HFFc6 (cell line): ENCODE results near the gene NUP85. TPM values are rescaled to one million over a fixed set of nuclear protein-coding genes. Genes with fewer than 3 reads are reported as not detected.

Source experiments
- DNase-seq: peaks from one replicate; pipeline ENCODE4 v3.0.0-alpha.2; 2018
- H3K27ac Mint-ChIP-seq: 2 replicates; pipeline ENCODE4 v1.8.0; 2020; ENCODE audit warnings: mild to moderate bottlenecking, mixed read lengths
- H3K27me3 Mint-ChIP-seq: 2 replicates; pipeline ENCODE4 v1.8.0; 2021; ENCODE audit warnings: mild to moderate bottlenecking, moderate library complexity, mixed read lengths; ENCODE audit not compliant: insufficient read depth
- H3K36me3 Mint-ChIP-seq: 2 replicates; pipeline ENCODE4 v1.8.0; 2021; ENCODE audit warnings: low read depth, mixed read lengths
- H3K4me1 Mint-ChIP-seq: 2 replicates; pipeline ENCODE4 v1.8.0; 2020; ENCODE audit warnings: low read depth, mixed read lengths
- H3K4me3 Mint-ChIP-seq: 2 replicates; pipeline ENCODE4 v1.8.0; 2020; ENCODE audit warnings: mild to moderate bottlenecking, moderate library complexity, mixed read lengths
- H3K9me3 Mint-ChIP-seq: 2 replicates; pipeline ENCODE4 v1.8.0; 2020; ENCODE audit warnings: mild to moderate bottlenecking, mixed read lengths
- total RNA-seq, 6 experiments: library from RNA; stranded (reverse); fragmentation: NEBNext Ultra II Directional; extraction: Animal tissue kit (Norgen Biotek cat#: 25700); gene quantifications; 2 replicates in 1 of 6; 3 replicates in 5 of 6; pipeline ENCODE4 v1.2.3, GENCODE V29; 2021
- TF ChIP-seq, protein P1 (sequence below): fragments of 200-600 bp; sonication (generic); IDR thresholded peaks from 2 replicates; pipeline ENCODE4 v1.5.0; 2021; ENCODE audit warnings: antibody characterized with exemption, mild to moderate bottlenecking

NUP85 gene
- total RNA-seq, 6 experiments from 2014 or later: 38.0 to 47.8 (median 43.1) TPM

DNA sequence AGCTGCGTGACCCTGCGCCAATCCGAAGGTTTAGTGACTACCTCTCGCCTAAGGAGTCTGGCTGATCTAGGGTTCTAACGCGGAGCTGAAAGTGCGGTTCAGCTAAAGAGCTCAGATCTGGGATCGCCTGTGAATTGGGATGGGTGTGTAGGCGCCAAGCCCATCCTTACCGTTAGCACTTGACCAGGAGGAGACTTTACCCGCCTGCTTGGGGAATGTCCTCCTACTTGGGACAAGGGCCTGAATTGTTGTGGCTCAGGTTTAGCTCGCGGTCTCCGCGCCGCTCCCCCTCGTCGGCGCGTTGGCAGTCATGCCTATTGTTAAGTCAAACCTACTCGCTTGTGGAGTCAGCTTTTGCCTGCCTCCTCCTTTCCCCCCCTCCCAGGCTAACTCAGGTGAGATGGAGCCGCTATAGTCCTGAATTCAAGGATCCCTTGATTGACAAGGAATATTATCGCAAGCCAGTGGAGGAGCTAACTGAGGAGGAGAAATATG lies 56.7 kb downstream of the NUP85 start:
- Mint-ChIP-seq H3K27ac (peak overlapping the region; percentile 100), H3K4me1 (peaks cover 49% of the 10 kb centered on the region), H3K36me3 (peaks cover 13% of the 10 kb centered on the region), H3K4me3 (peak overlapping the region; percentile 100), H3K27me3 (no peaks in the 10 kb centered on the region; the same call in 1 of the 2 replicates), H3K9me3 (no peaks in the 10 kb centered on the region)
- TF ChIP-seq, protein P1, sequence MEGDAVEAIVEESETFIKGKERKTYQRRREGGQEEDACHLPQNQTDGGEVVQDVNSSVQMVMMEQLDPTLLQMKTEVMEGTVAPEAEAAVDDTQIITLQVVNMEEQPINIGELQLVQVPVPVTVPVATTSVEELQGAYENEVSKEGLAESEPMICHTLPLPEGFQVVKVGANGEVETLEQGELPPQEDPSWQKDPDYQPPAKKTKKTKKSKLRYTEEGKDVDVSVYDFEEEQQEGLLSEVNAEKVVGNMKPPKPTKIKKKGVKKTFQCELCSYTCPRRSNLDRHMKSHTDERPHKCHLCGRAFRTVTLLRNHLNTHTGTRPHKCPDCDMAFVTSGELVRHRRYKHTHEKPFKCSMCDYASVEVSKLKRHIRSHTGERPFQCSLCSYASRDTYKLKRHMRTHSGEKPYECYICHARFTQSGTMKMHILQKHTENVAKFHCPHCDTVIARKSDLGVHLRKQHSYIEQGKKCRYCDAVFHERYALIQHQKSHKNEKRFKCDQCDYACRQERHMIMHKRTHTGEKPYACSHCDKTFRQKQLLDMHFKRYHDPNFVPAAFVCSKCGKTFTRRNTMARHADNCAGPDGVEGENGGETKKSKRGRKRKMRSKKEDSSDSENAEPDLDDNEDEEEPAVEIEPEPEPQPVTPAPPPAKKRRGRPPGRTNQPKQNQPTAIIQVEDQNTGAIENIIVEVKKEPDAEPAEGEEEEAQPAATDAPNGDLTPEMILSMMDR: no peak
- DNase-seq: no peak

DNA sequence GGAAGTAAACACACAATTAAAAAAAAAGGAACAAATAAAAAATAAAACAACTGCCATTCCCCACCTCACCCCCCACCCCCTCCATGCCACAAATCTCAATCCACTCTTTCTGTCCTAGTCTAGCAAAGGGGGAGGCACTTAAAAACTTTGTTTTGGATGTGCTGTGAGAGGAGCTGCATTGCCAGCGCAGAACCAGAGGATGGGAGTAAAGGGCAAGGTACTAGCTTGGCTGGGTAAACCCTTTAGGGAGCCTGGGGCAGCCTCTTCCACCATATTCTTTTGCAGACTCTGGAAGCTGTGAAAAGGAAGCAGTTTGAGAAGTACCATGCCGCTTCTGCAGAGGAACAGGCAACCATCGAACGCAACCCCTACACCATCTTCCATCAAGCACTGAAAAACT lies 57.6 kb downstream of the NUP85 start:
- H3K9me3 Mint-ChIP-seq: no peaks in the 10 kb centered on the region
- peaks cover 40% of the 10 kb centered on the region for H3K4me1 Mint-ChIP-seq
- no peak overlapping the region for H3K27ac Mint-ChIP-seq
- peaks cover 13% of the 10 kb centered on the region for H3K36me3 Mint-ChIP-seq
- peak overlapping the region; percentile 100 for H3K4me3 Mint-ChIP-seq
- TF ChIP-seq, protein P1: no peak
- DNase-seq: no peak
- no peaks in the 10 kb centered on the region; the same call in 1 of the 2 replicates for H3K27me3 Mint-ChIP-seq

DNA sequence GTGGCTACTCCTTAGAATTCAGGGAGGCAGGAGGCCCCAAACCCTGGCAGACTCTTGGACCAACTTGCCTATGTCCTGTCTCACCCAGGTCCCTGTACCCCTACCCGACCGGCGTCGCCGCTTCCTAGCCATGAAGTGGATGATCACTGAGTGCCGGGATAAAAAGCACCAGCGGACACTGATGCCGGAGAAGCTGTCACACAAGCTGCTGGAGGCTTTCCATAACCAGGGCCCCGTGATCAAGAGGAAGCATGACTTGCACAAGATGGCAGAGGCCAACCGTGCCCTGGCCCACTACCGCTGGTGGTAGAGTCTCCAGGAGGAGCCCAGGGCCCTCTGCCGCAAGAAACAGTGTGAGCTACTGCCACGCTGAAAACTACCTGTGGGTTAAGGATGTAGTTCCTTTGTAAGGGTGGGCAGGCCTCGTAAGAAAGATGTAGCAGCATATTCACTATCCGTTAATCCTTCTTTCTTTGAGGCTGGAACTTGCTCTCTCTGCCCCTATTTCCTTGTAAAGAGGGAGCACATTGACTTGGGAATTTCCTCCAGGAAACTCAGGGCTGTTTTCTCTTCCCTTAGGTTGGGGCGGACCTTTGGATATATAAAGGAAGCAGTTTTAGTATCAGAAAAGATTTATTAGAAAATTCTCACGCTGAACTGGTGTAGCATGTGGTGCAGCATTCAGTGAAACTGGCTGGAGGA lies 60.3 kb downstream of the NUP85 start:
- DNase-seq: no peak
- H3K4me1 Mint-ChIP-seq: peaks cover 26% of the 10 kb centered on the region
- H3K36me3 Mint-ChIP-seq: peaks cover 13% of the 10 kb centered on the region
- TF ChIP-seq, protein P1: no peak
- no peak overlapping the region for H3K27ac Mint-ChIP-seq
- H3K9me3 Mint-ChIP-seq: no peaks in the 10 kb centered on the region
- no peaks in the 10 kb centered on the region; the same call in 1 of the 2 replicates for H3K27me3 Mint-ChIP-seq
- H3K4me3 Mint-ChIP-seq: no peak overlapping the region

DNA sequence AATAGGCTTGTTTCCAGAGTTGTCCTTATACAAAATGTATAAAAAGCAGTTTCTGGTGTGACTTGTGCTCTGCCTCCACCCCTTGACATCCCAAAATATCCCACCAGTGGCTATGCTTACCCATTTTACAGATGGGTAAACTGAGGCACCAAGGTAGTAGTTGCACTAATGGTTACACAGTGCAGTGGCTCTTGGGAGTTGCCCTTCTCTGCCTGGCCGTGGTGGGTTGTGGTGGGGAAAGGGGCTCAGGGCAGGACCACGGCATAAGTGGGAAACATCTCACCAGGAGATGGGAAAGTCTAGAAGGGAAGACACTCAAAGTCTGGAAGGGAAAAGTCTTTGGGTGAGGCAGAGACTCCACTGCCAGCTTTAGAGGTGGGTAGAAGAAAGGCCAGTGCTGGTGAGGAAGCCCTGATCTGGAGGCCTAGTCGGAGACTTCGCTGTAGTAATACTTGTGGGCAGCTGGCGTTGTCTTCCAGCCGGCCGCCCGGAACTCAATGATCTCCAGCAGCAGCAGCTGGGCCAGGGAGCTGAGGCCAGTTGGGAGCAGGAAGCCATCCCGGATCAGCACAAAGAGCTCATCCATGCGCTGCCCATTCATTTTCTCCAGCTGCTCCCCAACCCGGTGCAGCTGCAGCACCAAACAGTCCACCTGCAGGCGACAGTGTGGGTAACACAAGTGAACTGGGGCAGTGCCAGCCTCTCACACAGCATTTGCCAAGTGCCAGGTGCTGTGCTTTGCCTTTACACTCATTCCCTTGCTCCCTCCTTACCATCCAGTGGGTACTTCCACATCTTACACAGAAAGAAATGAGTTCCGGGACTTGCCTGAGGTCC lies 61.1 kb downstream of the NUP85 start:
- TF ChIP-seq, protein P1: no peak
- peaks cover 13% of the 10 kb centered on the region for H3K36me3 Mint-ChIP-seq
- H3K4me1 Mint-ChIP-seq: peaks cover 25% of the 10 kb centered on the region
- no peak for DNase-seq
- H3K4me3 Mint-ChIP-seq: no peak overlapping the region
- H3K27me3 Mint-ChIP-seq: no peaks in the 10 kb centered on the region
- H3K9me3 Mint-ChIP-seq: no peaks in the 10 kb centered on the region
- no peak overlapping the region for H3K27ac Mint-ChIP-seq

DNA sequence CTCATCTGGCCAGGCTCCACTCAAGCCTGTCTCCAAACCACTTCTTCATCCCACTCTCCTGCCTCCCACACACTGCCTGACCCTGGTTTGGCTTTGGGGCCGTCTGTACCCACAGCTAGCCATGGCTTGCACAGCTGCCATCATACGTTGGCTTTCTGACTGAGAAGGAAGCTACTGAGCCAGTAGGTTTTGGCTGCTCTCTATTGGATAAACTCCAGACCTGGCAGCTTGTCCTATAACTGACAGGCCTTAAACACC lies 61.6 kb downstream of the NUP85 start:
- H3K27me3 Mint-ChIP-seq: no peaks in the 10 kb centered on the region
- DNase-seq: no peak
- H3K27ac Mint-ChIP-seq: no peak overlapping the region
- TF ChIP-seq, protein P1: no peak
- H3K36me3 Mint-ChIP-seq: peaks cover 12% of the 10 kb centered on the region
- peaks cover 29% of the 10 kb centered on the region for H3K4me1 Mint-ChIP-seq
- no peaks in the 10 kb centered on the region for H3K9me3 Mint-ChIP-seq
- H3K4me3 Mint-ChIP-seq: no peak overlapping the region
